ENCODE data around the gene LMF1.

- TF ChIP-seq SIN3A (IDR thresholded peaks at IDR 0.05; ENCODE audit: low read depth) (no peak), ELF1 (IDR thresholded peaks at IDR 0.05; ENCODE audit: borderline replicate concordance, low read depth) (no peak), CTCF (IDR thresholded peaks at IDR 0.05 in 2 of 3, conservative IDR thresholded peaks at IDR 0.05 in 1 of 3; ENCODE audit: borderline replicate concordance in 1 of 3, insufficient read depth in 1 of 3, low read depth in 2 of 3, low read length in 2 of 3) (no peak), MAX (IDR thresholded peaks at IDR 0.05) (no peak), POLR2AphosphoS5 (IDR thresholded peaks at IDR 0.05; ENCODE audit: low read depth, low read length) (no peak), POLR2A (IDR thresholded peaks at IDR 0.05; ENCODE audit: borderline replicate concordance, extremely low read depth, insufficient read depth, insufficient read length) (no peak), REST (IDR thresholded peaks at IDR 0.05; ENCODE audit: low read depth) (no peak), YY1 (IDR thresholded peaks at IDR 0.05; ENCODE audit: extremely low read depth, insufficient replicate concordance, low read depth, low read length) (no peak), EZH2 (IDR thresholded peaks at IDR 0.05) (no peak), EGR1 (IDR thresholded peaks at IDR 0.05; ENCODE audit: low read depth) (no peak), FOSL1 (IDR thresholded peaks at IDR 0.05; ENCODE audit: low read depth) (no peak)
Observed at GRCh38 chr16:937723-938122, 33.1 kb downstream of the LMF1 start.

Measured in HCT116 (cell line).